ENCODE results near the gene SEPTIN5. TPM values are rescaled to one million over a fixed set of nuclear protein-coding genes. Genes with fewer than 3 reads are reported as not detected.

Gene SEPTIN5
- total RNA-seq, 1 experiment from 2014 or later = 1.00 TPM

GRCh38 chr22:19719050-19719482 lies 4.8 kb downstream of the SEPTIN5 start:
- TF ChIP-seq CTCF (IDR thresholded peaks at IDR 0.05; ENCODE audit: insufficient read depth in 1 of 2, low read depth in 1 of 2, low read length in 1 of 2, severe bottlenecking in 1 of 2, unreplicated experiment in 1 of 2) = no peak
- H3K4me3 Mint-ChIP-seq (ENCODE audit: unreplicated experiment) = peak overlapping the region; percentile 57
- H3K36me3 Mint-ChIP-seq (ENCODE audit: insufficient read depth, unreplicated experiment) = no peaks in the 10 kb centered on the region
- no peaks in the 10 kb centered on the region for H3K9me3 ChIP-seq
- H3K27me3 ChIP-seq (replicated peaks; ENCODE audit: control insufficient read depth, insufficient read depth, low read length) = no peaks in the 10 kb centered on the region
- H3K4me3 ChIP-seq (ENCODE audit: low read depth, low read length) = no peak overlapping the region
- H3K4me1 Mint-ChIP-seq (ENCODE audit: low read depth, unreplicated experiment) = no peaks in the 10 kb centered on the region
- ChIA-PET CTCF (interaction anchor here (0.9 kb wide), 1 partner anchor 235 kb away, joined by 3 read pairs; no protein-coding TSS in a partner anchor), POLR2A (no interaction called here)
- no peak for DNase-seq
- intact Hi-C loops (cut with micrococcal nuclease; ENCODE audit: unreplicated experiment) = loop anchor here (5.0 to 10.0 kb wide), 2 partner anchors 37 to 84 kb away; no protein-coding TSS in a partner anchor
- H3K27me3 Mint-ChIP-seq (ENCODE audit: insufficient read depth, unreplicated experiment) = no peaks in the 10 kb centered on the region
- H3K27ac Mint-ChIP-seq (ENCODE audit: unreplicated experiment) = no peak overlapping the region
- H3K9me3 Mint-ChIP-seq (ENCODE audit: unreplicated experiment) = no peaks in the 10 kb centered on the region
- BruUV-seq (replicated peaks) = no TSS peak
- peaks cover 7% of the 10 kb centered on the region for H3K4me1 ChIP-seq
- H3K36me3 ChIP-seq (ENCODE audit: control insufficient read depth, insufficient read depth, low read length) = no peaks in the 10 kb centered on the region

- no peak overlapping the region for H3K4me3 ChIP-seq (ENCODE audit: low read depth, low read length)
- ChIA-PET CTCF (interaction anchor here (0.9 kb wide), 1 partner anchor 234 kb away, joined by 3 read pairs; no protein-coding TSS in a partner anchor), POLR2A (no interaction called here)
- H3K27me3 ChIP-seq (replicated peaks; ENCODE audit: control insufficient read depth, insufficient read depth, low read length) = no peaks in the 10 kb centered on the region; the same call in 1 of the 2 replicates
- H3K27me3 Mint-ChIP-seq (ENCODE audit: insufficient read depth, unreplicated experiment) = peaks cover under 1% of the 10 kb centered on the region
- no peaks in the 10 kb centered on the region for H3K36me3 ChIP-seq (ENCODE audit: control insufficient read depth, insufficient read depth, low read length)
- DNase-seq = no peak
- peaks cover 7% of the 10 kb centered on the region for H3K4me1 ChIP-seq
- H3K9me3 ChIP-seq = no peaks in the 10 kb centered on the region
- H3K4me3 Mint-ChIP-seq (ENCODE audit: unreplicated experiment) = peak overlapping the region; percentile 57
- H3K27ac Mint-ChIP-seq (ENCODE audit: unreplicated experiment) = no peak overlapping the region
- no TSS peak for BruUV-seq (replicated peaks)
- H3K36me3 Mint-ChIP-seq (ENCODE audit: insufficient read depth, unreplicated experiment) = no peaks in the 10 kb centered on the region
- no peaks in the 10 kb centered on the region for H3K9me3 Mint-ChIP-seq (ENCODE audit: unreplicated experiment)
- no peaks in the 10 kb centered on the region for H3K4me1 Mint-ChIP-seq (ENCODE audit: low read depth, unreplicated experiment)
- TF ChIP-seq CTCF (IDR thresholded peaks at IDR 0.05; ENCODE audit: insufficient read depth in 1 of 2, low read depth in 1 of 2, low read length in 1 of 2, severe bottlenecking in 1 of 2, unreplicated experiment in 1 of 2) = no peak
- intact Hi-C loops (cut with micrococcal nuclease; ENCODE audit: unreplicated experiment) = loop anchor here (5.0 to 10.0 kb wide), 2 partner anchors 37 to 85 kb away; no protein-coding TSS in a partner anchor
Measured at GRCh38 chr22:19719488-19720021, 5.3 kb downstream of the SEPTIN5 start.

- Histone ChIP-seq H3K4me3 (ENCODE audit: low read depth, low read length) (no peak overlapping the region), H3K27me3 (replicated peaks; ENCODE audit: control insufficient read depth, insufficient read depth, low read length) (no peaks in the 10 kb centered on the region; the same call in 1 of the 2 replicates), H3K36me3 (ENCODE audit: control insufficient read depth, insufficient read depth, low read length) (no peaks in the 10 kb centered on the region), H3K9me3 (no peaks in the 10 kb centered on the region), H3K4me1 (peaks cover 4% of the 10 kb centered on the region)
- DNase-seq = no peak
- Mint-ChIP-seq H3K27me3 (ENCODE audit: insufficient read depth, unreplicated experiment) (peaks cover 8% of the 10 kb centered on the region), H3K9me3 (ENCODE audit: unreplicated experiment) (no peaks in the 10 kb centered on the region), H3K4me3 (ENCODE audit: unreplicated experiment) (no peak overlapping the region), H3K36me3 (ENCODE audit: insufficient read depth, unreplicated experiment) (no peaks in the 10 kb centered on the region), H3K4me1 (ENCODE audit: low read depth, unreplicated experiment) (no peaks in the 10 kb centered on the region), H3K27ac (ENCODE audit: unreplicated experiment) (no peak overlapping the region)
- TF ChIP-seq CTCF (IDR thresholded peaks at IDR 0.05; ENCODE audit: insufficient read depth in 1 of 2, low read depth in 1 of 2, low read length in 1 of 2, severe bottlenecking in 1 of 2, unreplicated experiment in 1 of 2) = no peak
- BruUV-seq (replicated peaks) = no TSS peak
- ChIA-PET CTCF (interaction anchor here (0.9 kb wide), 1 partner anchor 233 kb away, joined by 3 read pairs; no protein-coding TSS in a partner anchor), POLR2A (no interaction called here)
- intact Hi-C loops (cut with micrococcal nuclease; ENCODE audit: unreplicated experiment) = no loop called here
Measured at GRCh38 chr22:19720150-19720827, 6.0 kb downstream of the SEPTIN5 start.

All from Caco-2 (cell line).